GM21447 (cell line): ENCODE results near the gene FBXL7.

ENCODE experiments used
- ATAC-seq: cut with Tn5 transposase; IDR thresholded peaks from one replicate; pipeline ENCODE4 v1.9.1; 2021; ENCODE audit not compliant: unreplicated experiment

Gene FBXL7

GRCh38 chr5:15499528-15500324 lies at the start of gene FBXL7:
FBXL7 (plus strand) TSS chr5:15500180.
- no peak for ATAC-seq

GRCh38 chr5:15450473-15450872 lies 49.5 kb upstream of the FBXL7 start:
- no peak for ATAC-seq

- no peak for ATAC-seq
These were observed 49.0 kb upstream of the FBXL7 start for GRCh38 chr5:15450949-15451348.

- no peak for ATAC-seq
These were observed 48.0 kb upstream of the FBXL7 start for GRCh38 chr5:15452030-15452429.

GRCh38 chr5:15452781-15453180 lies 47.2 kb upstream of the FBXL7 start:
- no peak for ATAC-seq

- ATAC-seq: no peak
These were observed 40.8 kb upstream of the FBXL7 start for GRCh38 chr5:15459200-15459599.

- ATAC-seq: no peak
These were observed 36.6 kb upstream of the FBXL7 start for GRCh38 chr5:15463231-15463980.

GRCh38 chr5:15472116-15472515 lies 27.9 kb upstream of the FBXL7 start:
- ATAC-seq: no peak

- ATAC-seq: no peak
These were observed 25.7 kb upstream of the FBXL7 start for GRCh38 chr5:15474143-15474719.

GRCh38 chr5:15475367-15475766 lies 24.6 kb upstream of the FBXL7 start:
- ATAC-seq: no peak

GRCh38 chr5:15476977-15477376 lies 23.0 kb upstream of the FBXL7 start:
- ATAC-seq: no peak

- ATAC-seq: no peak
These were observed 19.5 kb upstream of the FBXL7 start for GRCh38 chr5:15480436-15480835.

GRCh38 chr5:15483351-15484097 lies 16.5 kb upstream of the FBXL7 start:
- no peak for ATAC-seq

- ATAC-seq: no peak
These were observed 12.8 kb upstream of the FBXL7 start for GRCh38 chr5:15487228-15487627.

- ATAC-seq: no peak
These were observed 10.3 kb upstream of the FBXL7 start for GRCh38 chr5:15489571-15490235.

- ATAC-seq: no peak
These were observed 7.4 kb upstream of the FBXL7 start for GRCh38 chr5:15492545-15492944.

- no peak for ATAC-seq
These were observed 6.5 kb upstream of the FBXL7 start for GRCh38 chr5:15493501-15493900.

- ATAC-seq: no peak
These were observed 5.0 kb upstream of the FBXL7 start for GRCh38 chr5:15495026-15495425.

- no peak for ATAC-seq
These were observed 3.1 kb upstream of the FBXL7 start for GRCh38 chr5:15496886-15497285.

GRCh38 chr5:15500325-15501001 lies 483 bp downstream of the FBXL7 start:
- ATAC-seq: no peak
